ENCODE measurements around the gene HEG1.
"Not testable (repeated sequence)": the region's sequence is repeated elsewhere in the genome, so short reads cannot be mapped to it uniquely, and the experiment has no call there.

HEG1 gene

GRCh38 chr3:124960105-124960504 lies 95.7 kb downstream of the HEG1 start:
- TF ChIP-seq CTCF (IDR thresholded peaks at IDR 0.05; ENCODE audit: low read depth, low read length), result no peak
- H3K4me3 ChIP-seq (replicated peaks in 1 of 2; ENCODE audit: low read depth in 2 of 2, low read length in 2 of 2), result no peak overlapping the region
- DNase-seq (ENCODE audit: low read depth in 2 of 2), result no peak

GRCh38 chr3:124957951-124958350 lies 97.8 kb downstream of the HEG1 start:
- not testable (repeated sequence) for DNase-seq (ENCODE audit: low read depth in 2 of 2); H3K4me3 ChIP-seq (replicated peaks in 1 of 2; ENCODE audit: low read depth in 2 of 2, low read length in 2 of 2)

GRCh38 chr3:124952282-124952855 lies 103.4 kb downstream of the HEG1 start:
- TF ChIP-seq CTCF (IDR thresholded peaks at IDR 0.05; ENCODE audit: low read depth, low read length), result no peak
- DNase-seq (ENCODE audit: low read depth in 2 of 2), result no peak
- H3K4me3 ChIP-seq (replicated peaks in 1 of 2; ENCODE audit: low read depth in 2 of 2, low read length in 2 of 2), result no peak overlapping the region

- TF ChIP-seq CTCF (IDR thresholded peaks at IDR 0.05; ENCODE audit: low read depth, low read length), result no peak
- DNase-seq (ENCODE audit: low read depth in 2 of 2), result peak; percentile 40 to 79
- H3K4me3 ChIP-seq (replicated peaks in 1 of 2; ENCODE audit: low read depth in 2 of 2, low read length in 2 of 2), result no peak overlapping the region
Observed at GRCh38 chr3:124951511-124952281, 104.1 kb downstream of the HEG1 start.

GRCh38 chr3:124950026-124950425 lies 105.8 kb downstream of the HEG1 start:
- no peak overlapping the region for H3K4me3 ChIP-seq (replicated peaks in 1 of 2; ENCODE audit: low read depth in 2 of 2, low read length in 2 of 2)
- no peak for DNase-seq (ENCODE audit: low read depth in 2 of 2)
- no peak for TF ChIP-seq CTCF (IDR thresholded peaks at IDR 0.05; ENCODE audit: low read depth, low read length)

- no peak overlapping the region for H3K4me3 ChIP-seq (replicated peaks in 1 of 2; ENCODE audit: low read depth in 2 of 2, low read length in 2 of 2)
- TF ChIP-seq CTCF (IDR thresholded peaks at IDR 0.05; ENCODE audit: low read depth, low read length), result no peak
- no peak for DNase-seq (ENCODE audit: low read depth in 2 of 2)
Observed at GRCh38 chr3:124942613-124943012, 113.2 kb downstream of the HEG1 start.

GRCh38 chr3:124941771-124942170 lies 114.0 kb downstream of the HEG1 start:
- no peak overlapping the region for H3K4me3 ChIP-seq (replicated peaks in 1 of 2; ENCODE audit: low read depth in 2 of 2, low read length in 2 of 2)
- no peak for TF ChIP-seq CTCF (IDR thresholded peaks at IDR 0.05; ENCODE audit: low read depth, low read length)
- DNase-seq (ENCODE audit: low read depth in 2 of 2), result no peak
